ENCODE results near the gene PRMT2.
A peak's percentile ranks its signal among the peaks of the same experiment; 100 is the strongest.

The PRMT2 gene

DNA sequence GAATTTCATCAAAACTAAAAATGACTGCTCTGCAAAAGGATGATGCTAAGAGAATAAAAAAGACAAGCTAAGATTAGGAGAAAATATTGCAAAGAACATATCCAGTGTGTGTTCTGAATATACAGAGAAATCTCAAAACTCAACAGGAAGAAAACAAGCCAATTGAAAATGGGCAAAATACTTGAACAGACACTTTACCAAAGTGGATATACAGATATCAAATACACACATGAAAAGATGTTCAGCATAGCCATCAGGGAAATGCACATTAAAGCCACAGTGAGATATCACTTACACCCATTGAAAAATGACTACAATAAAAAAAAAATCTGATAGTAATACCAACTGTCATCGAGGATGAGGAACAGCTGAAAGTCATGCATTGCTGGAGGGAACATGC lies 21.3 kb downstream of the PRMT2 start:
- H3K4me3 ChIP-seq (ENCODE audit: low read depth, low read length) = no peak overlapping the region
- peaks cover 37% of the 10 kb centered on the region for H3K36me3 ChIP-seq (replicated peaks)
- TF ChIP-seq, protein P1, sequence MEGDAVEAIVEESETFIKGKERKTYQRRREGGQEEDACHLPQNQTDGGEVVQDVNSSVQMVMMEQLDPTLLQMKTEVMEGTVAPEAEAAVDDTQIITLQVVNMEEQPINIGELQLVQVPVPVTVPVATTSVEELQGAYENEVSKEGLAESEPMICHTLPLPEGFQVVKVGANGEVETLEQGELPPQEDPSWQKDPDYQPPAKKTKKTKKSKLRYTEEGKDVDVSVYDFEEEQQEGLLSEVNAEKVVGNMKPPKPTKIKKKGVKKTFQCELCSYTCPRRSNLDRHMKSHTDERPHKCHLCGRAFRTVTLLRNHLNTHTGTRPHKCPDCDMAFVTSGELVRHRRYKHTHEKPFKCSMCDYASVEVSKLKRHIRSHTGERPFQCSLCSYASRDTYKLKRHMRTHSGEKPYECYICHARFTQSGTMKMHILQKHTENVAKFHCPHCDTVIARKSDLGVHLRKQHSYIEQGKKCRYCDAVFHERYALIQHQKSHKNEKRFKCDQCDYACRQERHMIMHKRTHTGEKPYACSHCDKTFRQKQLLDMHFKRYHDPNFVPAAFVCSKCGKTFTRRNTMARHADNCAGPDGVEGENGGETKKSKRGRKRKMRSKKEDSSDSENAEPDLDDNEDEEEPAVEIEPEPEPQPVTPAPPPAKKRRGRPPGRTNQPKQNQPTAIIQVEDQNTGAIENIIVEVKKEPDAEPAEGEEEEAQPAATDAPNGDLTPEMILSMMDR (IDR thresholded peaks at IDR 0.05; ENCODE audit: low read depth, low read length, missing control alignments) = no peak
- no peaks in the 10 kb centered on the region for H3K27me3 ChIP-seq (replicated peaks)
- in situ Hi-C loops (cut with HindIII; ENCODE audit: low pct_ligation_motif_present, low sequenced_read_pairs) = no loop called here
- H3K27ac ChIP-seq = no peak overlapping the region
- DNase-seq = no peak

DNA sequence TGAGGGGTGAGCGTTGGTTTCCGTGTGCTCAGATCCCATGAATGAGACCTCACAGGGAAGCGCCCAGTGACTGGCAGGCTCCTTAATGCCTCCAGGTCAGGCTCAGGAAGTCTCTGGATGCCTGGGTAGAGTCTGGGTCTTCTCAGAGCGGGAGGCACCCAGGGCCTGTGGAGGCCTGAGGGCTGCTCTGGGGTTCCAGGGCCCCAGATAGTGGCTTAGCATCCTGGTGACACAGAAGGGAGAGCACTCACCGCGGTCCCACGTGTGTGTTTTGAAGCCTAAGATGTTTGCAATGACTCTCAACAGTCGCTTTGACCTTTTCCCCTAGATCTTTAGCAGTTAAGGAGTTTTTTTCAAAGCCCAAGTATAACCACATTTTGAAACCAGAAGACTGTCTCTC lies 25.0 kb downstream of the PRMT2 start:
- DNase-seq = no peak
- H3K27ac ChIP-seq = no peak overlapping the region
- H3K36me3 ChIP-seq (replicated peaks) = peaks cover 9% of the 10 kb centered on the region
- H3K4me3 ChIP-seq (ENCODE audit: low read depth, low read length) = no peak overlapping the region
- in situ Hi-C loops (cut with HindIII; ENCODE audit: low pct_ligation_motif_present, low sequenced_read_pairs) = no loop called here
- TF ChIP-seq, protein P1 (IDR thresholded peaks at IDR 0.05; ENCODE audit: low read depth, low read length, missing control alignments) = no peak
- no peaks in the 10 kb centered on the region for H3K27me3 ChIP-seq (replicated peaks)

DNA sequence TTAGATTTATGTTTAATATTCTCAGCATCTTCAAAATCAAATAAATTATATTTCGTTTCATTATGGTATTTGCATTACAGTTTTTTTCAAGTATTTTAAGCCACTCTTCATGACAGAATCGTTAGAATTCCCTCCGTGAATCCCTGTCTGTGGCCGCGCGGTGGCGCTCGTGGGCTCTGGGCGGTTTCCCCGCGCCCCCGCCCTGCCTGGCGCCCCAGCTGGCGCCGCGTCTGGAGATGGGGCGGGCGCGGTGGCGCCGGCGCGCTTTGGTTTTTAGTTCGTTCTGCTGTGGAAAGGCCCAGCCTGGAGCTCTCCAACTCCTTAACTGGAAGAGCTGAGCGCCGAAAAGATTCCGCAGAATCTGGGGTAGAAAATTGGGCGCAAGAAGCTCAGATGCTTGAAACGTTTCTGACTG lies 25.7 kb downstream of the PRMT2 start:
- DNase-seq = peak; percentile 60
- in situ Hi-C loops (cut with HindIII; ENCODE audit: low pct_ligation_motif_present, low sequenced_read_pairs) = no loop called here
- Histone ChIP-seq H3K36me3 (replicated peaks) (peaks cover 5% of the 10 kb centered on the region), H3K4me3 (ENCODE audit: low read depth, low read length) (peak overlapping the region; percentile 35), H3K27me3 (replicated peaks) (no peaks in the 10 kb centered on the region), H3K27ac (no peak overlapping the region)
- TF ChIP-seq, protein P1 (IDR thresholded peaks at IDR 0.05; ENCODE audit: low read depth, low read length, missing control alignments) = peak; percentile 75

DNA sequence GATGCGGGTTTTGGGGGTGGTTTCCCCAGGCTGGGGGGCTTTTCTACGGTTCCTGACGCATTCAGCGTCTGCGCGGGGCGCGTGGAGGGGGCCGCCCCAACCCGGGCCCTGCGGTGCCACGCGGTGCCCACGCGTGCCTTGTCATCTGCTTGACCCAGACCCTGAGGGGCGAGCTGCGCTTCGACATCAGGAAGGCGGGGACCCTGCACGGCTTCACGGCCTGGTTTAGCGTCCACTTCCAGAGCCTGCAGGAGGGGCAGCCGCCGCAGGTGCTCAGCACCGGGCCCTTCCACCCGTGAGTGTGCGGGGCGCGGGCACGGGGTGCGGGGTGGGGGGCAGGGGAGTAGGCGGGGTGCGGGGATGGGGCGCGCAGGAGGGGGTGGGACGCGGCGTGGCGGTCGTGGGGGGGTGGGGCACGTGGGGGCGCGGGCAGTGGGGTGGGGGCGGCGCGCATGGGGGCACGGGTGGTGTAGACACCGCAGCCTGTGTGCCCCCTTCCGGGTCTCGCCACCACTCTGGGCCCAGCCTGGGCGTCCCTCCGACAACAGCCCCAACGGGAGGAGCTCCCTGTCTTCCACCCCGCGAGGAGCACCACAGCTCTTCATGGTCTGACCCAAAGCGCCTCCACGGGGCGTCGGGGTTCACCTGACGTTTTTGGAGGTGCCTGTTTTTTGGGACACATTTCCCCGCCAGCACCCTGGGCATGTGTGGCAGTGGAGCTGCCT lies 26.3 kb downstream of the PRMT2 start:
- in situ Hi-C loops (cut with HindIII; ENCODE audit: low pct_ligation_motif_present, low sequenced_read_pairs) = no loop called here
- Histone ChIP-seq H3K4me3 (ENCODE audit: low read depth, low read length) (peak overlapping the region; percentile 35), H3K27ac (no peak overlapping the region), H3K27me3 (replicated peaks) (no peaks in the 10 kb centered on the region), H3K36me3 (replicated peaks) (peaks cover 5% of the 10 kb centered on the region)
- no peak for DNase-seq
- TF ChIP-seq, protein P1 (IDR thresholded peaks at IDR 0.05; ENCODE audit: low read depth, low read length, missing control alignments) = no peak

DNA sequence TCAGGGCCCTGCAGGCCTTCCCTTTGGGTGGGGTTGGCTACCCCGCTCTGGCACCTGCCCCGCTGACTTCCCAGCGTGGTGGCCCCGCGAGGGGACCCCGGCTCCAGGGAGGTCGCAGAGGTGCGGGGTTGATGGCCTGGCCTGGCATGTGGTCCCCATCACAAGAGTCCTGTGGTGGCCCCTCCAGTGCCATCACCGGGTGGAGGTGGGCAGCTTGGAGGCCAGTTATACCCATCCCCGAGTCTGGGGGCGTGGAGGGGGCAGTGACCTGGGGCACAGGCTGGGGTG lies 26.8 kb downstream of the PRMT2 start:
- TF ChIP-seq, protein P1 (IDR thresholded peaks at IDR 0.05; ENCODE audit: low read depth, low read length, missing control alignments) = no peak
- no peaks in the 10 kb centered on the region for H3K27me3 ChIP-seq (replicated peaks)
- peaks cover 5% of the 10 kb centered on the region for H3K36me3 ChIP-seq (replicated peaks)
- in situ Hi-C loops (cut with HindIII; ENCODE audit: low pct_ligation_motif_present, low sequenced_read_pairs) = no loop called here
- DNase-seq = no peak
- no peak overlapping the region for H3K4me3 ChIP-seq (ENCODE audit: low read depth, low read length)
- no peak overlapping the region for H3K27ac ChIP-seq
